Measurements from ENCODE around the gene SCAMP4. TPM values are rescaled to one million over a fixed set of nuclear protein-coding genes. Genes with fewer than 3 reads are reported as not detected.
"Not testable (repeated sequence)": the region's sequence is repeated elsewhere in the genome, so short reads cannot be mapped to it uniquely, and the experiment has no call there.

The SCAMP4 gene
- total and polyA plus RNA-seq, 2 of the 13 experiments (the other 11 are each of a cell fraction or from before 2014, with no cell fraction given): 10.7 to 13.7 TPM

DNA sequence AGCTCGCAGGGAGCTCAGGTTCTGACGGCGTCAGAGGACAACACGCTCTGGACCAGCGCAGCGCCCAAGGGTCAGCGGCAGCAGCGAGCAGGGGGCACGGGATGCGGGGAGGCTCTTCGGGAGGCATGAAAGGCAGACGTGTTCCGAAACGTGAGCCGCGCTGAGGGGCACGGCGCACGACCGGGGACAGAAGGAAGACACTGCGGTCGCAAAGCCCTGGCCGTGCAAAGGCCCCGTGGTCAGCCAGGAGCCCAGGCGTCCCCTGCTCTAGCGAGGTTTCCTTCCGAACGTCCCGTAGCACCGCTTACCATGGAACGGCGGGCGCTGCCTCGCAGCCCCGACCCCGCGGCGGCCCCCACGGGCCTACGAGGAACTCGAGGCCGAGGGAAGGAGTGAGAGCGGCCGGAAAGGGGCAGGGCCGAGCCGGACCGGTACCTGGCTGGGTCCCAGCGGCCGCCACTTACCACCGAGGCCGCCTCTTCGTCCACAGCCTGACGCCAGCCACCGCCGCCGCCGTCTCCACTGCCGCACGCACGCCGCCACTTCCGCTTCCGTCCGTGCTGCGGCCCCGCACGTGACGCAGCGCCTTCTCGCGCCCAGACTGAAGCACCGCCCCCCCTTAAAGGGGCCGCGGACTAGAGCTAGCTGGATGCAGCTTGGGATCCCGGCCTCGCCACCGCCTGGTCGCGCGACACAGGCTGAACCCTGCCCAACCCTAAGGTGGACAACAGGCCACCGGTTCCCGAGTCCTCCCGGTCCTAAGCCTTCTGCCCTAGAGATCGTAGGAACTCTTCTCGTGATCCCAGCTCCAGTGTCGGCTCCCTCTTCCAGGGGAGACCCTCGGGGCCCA, 29.3 kb upstream of the SCAMP4 start (continued):
- TF ChIP-seq IKZF5 (CRISPR knock-in tag; IDR thresholded peaks at IDR 0.05): no peak
- TF ChIP-seq, protein P1, sequence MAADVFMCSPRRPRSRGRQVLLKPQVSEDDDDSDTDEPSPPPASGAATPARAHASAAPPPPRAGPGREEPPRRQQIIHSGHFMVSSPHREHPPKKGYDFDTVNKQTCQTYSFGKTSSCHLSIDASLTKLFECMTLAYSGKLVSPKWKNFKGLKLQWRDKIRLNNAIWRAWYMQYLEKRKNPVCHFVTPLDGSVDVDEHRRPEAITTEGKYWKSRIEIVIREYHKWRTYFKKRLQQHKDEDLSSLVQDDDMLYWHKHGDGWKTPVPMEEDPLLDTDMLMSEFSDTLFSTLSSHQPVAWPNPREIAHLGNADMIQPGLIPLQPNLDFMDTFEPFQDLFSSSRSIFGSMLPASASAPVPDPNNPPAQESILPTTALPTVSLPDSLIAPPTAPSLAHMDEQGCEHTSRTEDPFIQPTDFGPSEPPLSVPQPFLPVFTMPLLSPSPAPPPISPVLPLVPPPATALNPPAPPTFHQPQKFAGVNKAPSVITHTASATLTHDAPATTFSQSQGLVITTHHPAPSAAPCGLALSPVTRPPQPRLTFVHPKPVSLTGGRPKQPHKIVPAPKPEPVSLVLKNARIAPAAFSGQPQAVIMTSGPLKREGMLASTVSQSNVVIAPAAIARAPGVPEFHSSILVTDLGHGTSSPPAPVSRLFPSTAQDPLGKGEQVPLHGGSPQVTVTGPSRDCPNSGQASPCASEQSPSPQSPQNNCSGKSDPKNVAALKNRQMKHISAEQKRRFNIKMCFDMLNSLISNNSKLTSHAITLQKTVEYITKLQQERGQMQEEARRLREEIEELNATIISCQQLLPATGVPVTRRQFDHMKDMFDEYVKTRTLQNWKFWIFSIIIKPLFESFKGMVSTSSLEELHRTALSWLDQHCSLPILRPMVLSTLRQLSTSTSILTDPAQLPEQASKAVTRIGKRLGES (CRISPR knock-in tag; IDR thresholded peaks at IDR 0.05; ENCODE audit: borderline replicate concordance): 0 out of 2 replicates have a peak, but pooled peaks have one; percentile 36

DNA sequence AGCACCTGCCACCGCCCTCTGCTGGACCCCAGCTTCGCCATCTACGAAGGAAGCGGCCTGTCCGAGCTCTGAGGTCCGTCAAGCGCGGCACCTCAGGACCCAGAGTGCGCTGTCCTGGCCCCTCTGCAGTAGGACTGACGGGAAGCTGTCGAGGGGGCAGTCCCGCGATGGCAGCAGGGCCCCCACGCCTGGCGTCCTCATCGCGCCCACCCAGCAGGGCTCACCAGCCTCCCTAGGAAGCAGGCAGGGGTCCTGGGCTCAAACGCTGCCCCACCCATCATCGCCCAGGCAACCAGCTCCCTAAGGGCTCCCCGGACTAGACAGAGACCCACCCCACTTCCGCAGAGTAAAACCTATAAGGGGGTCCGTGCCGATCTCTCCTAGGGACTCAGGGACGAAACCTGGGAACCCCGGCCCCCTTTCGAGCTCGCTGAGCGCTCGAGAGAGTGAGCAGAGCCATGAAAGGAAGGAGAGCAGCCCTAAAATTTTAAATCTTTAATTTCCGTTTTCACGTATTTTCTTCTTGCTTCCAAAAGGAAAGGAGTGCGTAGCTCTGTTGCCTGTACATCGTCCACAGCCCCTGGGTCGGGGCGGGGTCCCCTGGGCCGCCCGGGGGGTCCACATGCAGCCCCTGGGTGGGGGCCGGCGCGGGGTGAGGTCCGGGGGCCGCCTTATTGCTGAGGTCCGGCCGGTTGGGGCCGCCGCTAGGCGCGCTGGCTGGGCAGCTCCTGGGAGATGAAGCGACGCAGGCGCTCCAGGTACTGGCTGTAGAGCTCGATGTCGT, 28.5 kb upstream of the SCAMP4 start:
- in situ Hi-C loops (cut with HindIII; ENCODE audit: extremely low pct_ligation_motif_present, low pct_unique_long_range_greater_than_20kb); H3K36me3 ChIP-seq (replicated peaks in 1 of 2; ENCODE audit: control insufficient read depth in 1 of 2, insufficient read depth in 2 of 2, low read length in 2 of 2); H3K27me3 ChIP-seq (ENCODE audit: control insufficient read depth in 1 of 2, insufficient read depth in 2 of 2, low read length in 2 of 2); DNase-seq (ENCODE audit: low spot score); H3K9me3 ChIP-seq (ENCODE audit: low read length); intact Hi-C loops (cut with micrococcal nuclease; ENCODE audit: unreplicated experiment); CTCF ChIA-PET (ENCODE audit: low intra/inter-chr PET ratio, low total read pairs); H4K20me1 ChIP-seq (ENCODE audit: insufficient read depth, low read length); BruUV-seq (replicated peaks); H2AFZ ChIP-seq (ENCODE audit: low read length); FAIRE-seq: not testable (repeated sequence)
- Histone ChIP-seq H3K4me3 (replicated peaks in 1 of 3; ENCODE audit: insufficient read depth in 1 of 3, low read depth in 2 of 3, low read length in 3 of 3) (peak overlapping the region in 2 of 3 experiments; percentile 94 to 99; a peak in 4 of 6 replicates), H3K4me1 (ENCODE audit: insufficient read depth, low read length) (peaks cover 36% of the 10 kb centered on the region), H3K9ac (ENCODE audit: insufficient read depth, low read depth, low read length) (peak overlapping the region; percentile 91), H3K79me2 (ENCODE audit: insufficient read depth, low read length) (peaks cover 32% of the 10 kb centered on the region), H3K4me2 (ENCODE audit: low read depth, low read length) (peak overlapping the region; percentile 97), H3K27ac (ENCODE audit: extremely low read length, insufficient read depth, low read length) (peak overlapping the region; percentile 79)
- ATAC-seq: peak; percentile 14
- POLR2A ChIA-PET: interaction anchor here (0.8 to 2.1 kb wide), 9 partner anchors 9 to 600 kb away, joined by 3 to 13 read pairs (median 5); partner anchors contain the start of genes ABHD17A and GADD45B
- 94% methylated on average over 24 of the region's 53 CpGs for WGBS (ENCODE audit: low lambda C conversion rate)
- TF ChIP-seq ZFP91 (CRISPR knock-in tag; IDR thresholded peaks at IDR 0.05; ENCODE audit: borderline replicate concordance): peak; percentile 99; the same call in 1 of the 2 replicates

Data from HepG2 (cell line).